Measurements from ENCODE around the gene SPATA25.

Gene SPATA25

DNA sequence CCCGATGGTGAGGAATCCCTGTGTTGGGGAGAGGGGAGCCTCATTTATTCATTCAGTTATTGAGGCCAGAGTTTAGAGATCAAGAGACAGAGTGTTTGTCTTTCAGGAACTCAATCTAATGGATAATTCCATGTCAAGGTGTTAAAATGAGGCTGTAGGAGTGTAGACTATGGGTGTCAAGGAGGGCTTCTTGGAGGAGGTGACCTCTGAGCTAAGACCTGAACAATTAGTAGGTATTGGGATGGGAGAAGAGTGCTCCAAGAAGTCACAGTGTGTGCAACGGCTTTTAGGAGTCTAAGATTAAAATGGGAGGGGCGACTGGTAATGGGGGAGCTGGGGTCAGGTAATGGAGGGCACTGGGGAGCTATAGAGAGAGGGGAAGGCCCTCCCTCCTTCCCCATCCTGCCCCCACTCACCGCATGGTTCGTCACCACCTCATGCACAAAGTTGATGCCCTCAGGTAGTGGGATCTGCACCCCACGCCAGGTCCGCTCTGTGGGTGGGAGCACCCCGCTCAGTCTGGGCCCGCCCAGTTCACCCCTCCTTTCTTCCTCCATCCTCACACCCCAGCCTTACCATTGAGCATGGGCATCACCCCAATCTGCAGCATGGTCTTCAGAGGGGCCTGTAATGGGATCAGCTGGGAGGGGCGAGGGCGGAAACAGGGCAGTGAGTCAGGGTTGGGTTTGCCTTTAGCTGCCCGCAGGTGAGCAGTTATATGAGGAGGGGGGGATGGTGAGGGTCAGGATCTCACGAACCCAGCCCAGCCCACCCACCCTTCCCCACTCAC is 11.8 kb upstream of the SPATA25 start:
- in situ Hi-C loops (cut with HindIII; ENCODE audit: low sequenced_read_pairs), result no loop called here

DNA sequence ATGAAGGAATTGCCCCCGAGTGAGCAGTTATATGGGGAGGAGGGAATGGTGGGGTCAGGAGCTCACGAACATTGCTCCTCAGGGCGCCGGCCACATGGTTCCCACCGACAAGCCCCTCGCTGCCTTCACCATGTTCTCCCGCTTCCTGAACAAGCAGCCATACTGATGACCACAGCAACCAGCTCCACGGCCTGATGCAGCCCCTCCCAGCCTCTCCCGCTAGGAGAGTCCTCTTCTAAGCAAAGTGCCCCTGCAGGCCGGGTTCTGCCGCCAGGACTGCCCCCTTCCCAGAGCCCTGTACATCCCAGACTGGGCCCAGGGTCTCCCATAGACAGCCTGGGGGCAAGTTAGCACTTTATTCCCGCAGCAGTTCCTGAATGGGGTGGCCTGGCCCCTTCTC is 10.9 kb upstream of the SPATA25 start:
- in situ Hi-C loops (cut with HindIII; ENCODE audit: low sequenced_read_pairs), result no loop called here
- TF ChIP-seq, protein P1, sequence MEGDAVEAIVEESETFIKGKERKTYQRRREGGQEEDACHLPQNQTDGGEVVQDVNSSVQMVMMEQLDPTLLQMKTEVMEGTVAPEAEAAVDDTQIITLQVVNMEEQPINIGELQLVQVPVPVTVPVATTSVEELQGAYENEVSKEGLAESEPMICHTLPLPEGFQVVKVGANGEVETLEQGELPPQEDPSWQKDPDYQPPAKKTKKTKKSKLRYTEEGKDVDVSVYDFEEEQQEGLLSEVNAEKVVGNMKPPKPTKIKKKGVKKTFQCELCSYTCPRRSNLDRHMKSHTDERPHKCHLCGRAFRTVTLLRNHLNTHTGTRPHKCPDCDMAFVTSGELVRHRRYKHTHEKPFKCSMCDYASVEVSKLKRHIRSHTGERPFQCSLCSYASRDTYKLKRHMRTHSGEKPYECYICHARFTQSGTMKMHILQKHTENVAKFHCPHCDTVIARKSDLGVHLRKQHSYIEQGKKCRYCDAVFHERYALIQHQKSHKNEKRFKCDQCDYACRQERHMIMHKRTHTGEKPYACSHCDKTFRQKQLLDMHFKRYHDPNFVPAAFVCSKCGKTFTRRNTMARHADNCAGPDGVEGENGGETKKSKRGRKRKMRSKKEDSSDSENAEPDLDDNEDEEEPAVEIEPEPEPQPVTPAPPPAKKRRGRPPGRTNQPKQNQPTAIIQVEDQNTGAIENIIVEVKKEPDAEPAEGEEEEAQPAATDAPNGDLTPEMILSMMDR (IDR thresholded peaks at IDR 0.05; ENCODE audit: low read depth, low read length, missing control alignments), result no peak

More for the DNA sequence above, 11.8 kb upstream of the SPATA25 start:
- TF ChIP-seq, protein P1 (IDR thresholded peaks at IDR 0.05; ENCODE audit: low read depth, low read length, missing control alignments), result no peak
- H3K4me3 ChIP-seq (ENCODE audit: low read depth, low read length), result no peak overlapping the region
- no peak for DNase-seq (ENCODE audit: low read depth)

DNA sequence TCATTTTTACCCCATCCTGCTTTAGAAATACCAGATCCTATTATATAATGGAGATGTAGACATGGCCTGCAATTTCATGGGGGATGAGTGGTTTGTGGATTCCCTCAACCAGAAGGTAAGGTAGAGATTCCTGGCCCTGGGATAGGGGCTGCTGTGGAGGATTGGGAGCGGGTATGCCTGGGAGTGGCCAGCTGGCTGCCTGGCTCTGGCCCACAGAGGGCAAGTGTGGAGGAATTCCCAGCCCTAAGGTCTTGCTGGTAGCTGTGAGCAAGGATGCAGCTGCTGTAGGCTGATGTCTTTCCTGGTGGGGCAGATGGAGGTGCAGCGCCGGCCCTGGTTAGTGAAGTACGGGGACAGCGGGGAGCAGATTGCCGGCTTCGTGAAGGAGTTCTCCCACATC is 10.3 kb upstream of the SPATA25 start:
- DNase-seq (ENCODE audit: low read depth), result no peak
- H3K4me3 ChIP-seq (ENCODE audit: low read depth, low read length), result no peak overlapping the region
- in situ Hi-C loops (cut with HindIII; ENCODE audit: low sequenced_read_pairs), result no loop called here
- TF ChIP-seq, protein P1 (IDR thresholded peaks at IDR 0.05; ENCODE audit: low read depth, low read length, missing control alignments), result no peak

More for the DNA sequence above, 10.9 kb upstream of the SPATA25 start:
- H3K4me3 ChIP-seq (ENCODE audit: low read depth, low read length), result no peak overlapping the region
- no peak for DNase-seq (ENCODE audit: low read depth)

DNA sequence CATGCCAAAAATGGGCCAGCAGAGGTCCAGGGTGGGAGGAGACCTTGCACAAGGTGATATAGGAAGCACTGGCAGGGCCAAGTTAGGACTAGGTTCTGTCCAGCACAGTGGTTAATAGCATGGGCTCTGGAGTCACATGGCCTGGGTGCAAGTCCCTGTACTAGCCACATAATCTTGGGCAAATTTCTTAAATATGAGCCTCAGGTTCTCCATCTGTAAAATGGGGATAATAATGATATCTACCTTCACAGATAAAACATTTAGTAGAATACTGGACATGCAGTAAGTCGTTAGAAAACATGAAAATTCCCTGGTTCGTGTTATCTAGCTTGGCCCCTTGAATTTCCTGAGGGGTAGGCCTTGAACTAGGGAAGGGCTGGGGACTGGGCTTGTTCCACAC is 9.9 kb upstream of the SPATA25 start:
- TF ChIP-seq, protein P1 (IDR thresholded peaks at IDR 0.05; ENCODE audit: low read depth, low read length, missing control alignments), result no peak
- no peak overlapping the region for H3K4me3 ChIP-seq (ENCODE audit: low read depth, low read length)
- DNase-seq (ENCODE audit: low read depth), result no peak
- in situ Hi-C loops (cut with HindIII; ENCODE audit: low sequenced_read_pairs), result no loop called here

DNA sequence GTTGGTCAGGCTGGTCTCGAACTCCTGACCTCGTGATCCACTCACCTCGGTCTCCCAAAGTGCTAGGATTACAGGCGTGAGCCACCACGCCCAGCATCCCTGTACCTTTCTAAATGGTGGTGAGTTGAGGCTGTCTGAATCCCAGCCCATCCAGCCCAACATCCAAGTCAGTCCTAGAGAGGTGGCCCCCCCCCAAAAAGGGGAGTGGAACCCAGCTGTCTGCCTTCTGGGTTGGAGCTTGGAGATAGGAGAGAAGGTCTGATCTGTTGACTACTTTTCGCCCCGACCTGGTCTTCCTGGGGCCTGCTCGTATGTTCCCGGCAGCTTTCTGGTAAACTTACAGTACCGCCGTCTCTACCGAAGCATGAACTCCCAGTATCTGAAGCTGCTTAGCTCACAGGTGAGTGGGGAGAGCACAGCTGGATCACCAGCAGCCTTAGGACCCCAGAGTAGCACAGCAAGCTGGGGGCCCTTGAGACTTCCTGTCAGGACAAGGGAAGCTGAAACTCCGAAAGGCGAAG is 9.3 kb upstream of the SPATA25 start:
- no peak for DNase-seq (ENCODE audit: low read depth)
- in situ Hi-C loops (cut with HindIII; ENCODE audit: low sequenced_read_pairs), result no loop called here
- H3K4me3 ChIP-seq (ENCODE audit: low read depth, low read length), result no peak overlapping the region
- TF ChIP-seq, protein P1 (IDR thresholded peaks at IDR 0.05; ENCODE audit: low read depth, low read length, missing control alignments), result no peak

DNA sequence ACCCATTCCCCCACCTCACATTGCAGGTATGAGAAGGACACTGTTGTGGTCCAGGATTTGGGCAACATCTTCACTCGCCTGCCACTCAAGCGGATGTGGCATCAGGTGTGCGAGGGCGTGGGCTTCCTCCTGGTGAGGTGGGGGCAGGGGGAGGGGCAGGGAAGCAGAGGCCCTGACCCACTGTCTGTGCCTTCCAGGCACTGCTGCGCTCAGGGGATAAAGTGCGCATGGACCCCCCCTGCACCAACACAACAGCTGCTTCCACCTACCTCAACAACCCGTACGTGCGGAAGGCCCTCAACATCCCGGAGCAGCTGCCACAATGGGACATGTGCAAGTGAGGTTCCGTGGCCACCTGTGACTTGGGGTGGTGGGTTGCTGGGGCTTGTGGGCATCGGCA is 7.4 kb upstream of the SPATA25 start:
- DNase-seq (ENCODE audit: low read depth), result no peak
- H3K4me3 ChIP-seq (ENCODE audit: low read depth, low read length), result no peak overlapping the region
- in situ Hi-C loops (cut with HindIII; ENCODE audit: low sequenced_read_pairs), result no loop called here
- TF ChIP-seq, protein P1 (IDR thresholded peaks at IDR 0.05; ENCODE audit: low read depth, low read length, missing control alignments), result no peak
